ENCODE data around the gene PDZD8. TPM values are rescaled to one million over a fixed set of nuclear protein-coding genes. Genes with fewer than 3 reads are reported as not detected.

PDZD8 gene
- total and polyA plus RNA-seq, 8 donors: 4.6 to 55.9 (median 39.9) TPM

- 95 to 96% methylated on average over 3 of the region's 3 CpGs for WGBS, 2 donors
- no peak for TF ChIP-seq CTCF (IDR thresholded peaks at IDR 0.05)
- intact Hi-C loops (cut with DNase I): no loop called here
- Histone ChIP-seq H3K4me3 (no peak overlapping the region), H3K27ac (no peak overlapping the region), H3K27me3 (no peaks in the 10 kb centered on the region), H3K36me3 (no peaks in the 10 kb centered on the region), H3K9me3 (no peaks in the 10 kb centered on the region), H3K4me1 (no peaks in the 10 kb centered on the region)
- no peak for DNase-seq
- ATAC-seq: no peak
- FAIRE-seq: no peak
Observed at GRCh38 chr10:117398029-117398428, 22.8 kb upstream of the PDZD8 start.

DNA sequence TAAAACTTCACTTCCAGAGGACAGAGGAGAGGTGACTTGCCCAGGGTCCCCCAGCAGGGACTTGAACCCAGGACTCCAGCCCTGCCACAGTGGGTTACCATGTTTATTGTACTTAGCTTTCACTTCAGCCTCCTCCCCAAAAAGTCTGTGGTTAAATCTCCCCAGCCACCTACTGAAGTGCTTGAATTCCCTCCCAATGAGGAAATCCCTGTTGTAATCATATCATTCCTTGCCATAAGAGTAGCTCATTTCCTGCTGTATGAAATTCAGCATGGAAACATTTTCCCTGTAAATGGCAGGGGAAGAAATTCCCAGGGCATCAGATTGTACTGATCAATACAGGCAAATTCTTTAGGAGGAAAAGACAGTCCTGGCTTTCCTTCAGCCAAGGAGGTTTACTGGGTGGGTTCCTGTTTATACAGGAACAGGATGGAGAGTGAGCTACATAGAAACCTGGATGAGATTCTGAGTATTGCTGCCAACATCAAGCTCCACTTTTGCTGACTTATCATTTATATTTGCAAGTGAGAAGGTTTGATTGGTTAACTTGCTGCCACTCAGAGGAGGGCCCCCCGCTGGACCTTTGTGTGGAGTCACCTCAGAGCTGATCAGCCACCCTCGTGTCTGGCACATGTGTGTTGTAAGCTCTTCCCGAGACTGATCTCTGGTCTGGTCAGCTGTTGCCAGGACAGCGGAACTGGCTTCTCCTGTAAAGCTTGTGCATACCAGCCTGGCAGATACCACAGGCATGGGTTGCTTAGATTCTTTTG is 16.4 kb upstream of the PDZD8 start:
- intact Hi-C loops (cut with DNase I): no loop called here
- Histone ChIP-seq H3K27ac (peak overlapping the region in 1 of 4 donors; percentile 3), H3K4me1 (no peaks in the 10 kb centered on the region), H3K27me3 (no peaks in the 10 kb centered on the region), H3K9me3 (no peaks in the 10 kb centered on the region), H3K36me3 (no peaks in the 10 kb centered on the region), H3K4me3 (no peak overlapping the region)
- no peak for TF ChIP-seq CTCF (IDR thresholded peaks at IDR 0.05)
- no peak for FAIRE-seq
- peak in 3 of 4 donors; percentile 57 to 85 (median 72) for ATAC-seq
- 43 to 53% methylated on average over 4 of the region's 4 CpGs for WGBS, 2 donors
- DNase-seq: peak in 2 of 6 donors; percentile 17 to 25

DNA sequence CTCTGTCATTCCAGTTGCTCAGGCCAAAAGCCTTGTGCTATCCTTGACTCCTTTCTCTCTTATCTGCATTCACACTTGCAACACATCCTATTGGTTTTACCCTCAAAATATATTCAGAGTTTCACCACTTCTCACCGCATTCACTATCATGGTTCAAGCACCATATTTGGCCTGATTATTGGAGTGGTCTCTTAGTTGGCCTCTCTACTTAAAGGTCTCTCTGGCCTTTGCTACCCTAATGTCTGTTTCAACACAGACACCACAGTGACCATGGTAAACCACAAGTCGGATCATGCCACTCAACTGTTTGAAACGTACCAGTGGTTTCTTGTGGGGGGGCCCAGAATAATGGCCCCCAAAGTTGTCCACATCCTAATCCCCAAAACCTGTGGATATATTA is 15.2 kb upstream of the PDZD8 start:
- TF ChIP-seq CTCF (IDR thresholded peaks at IDR 0.05): no peak
- WGBS, 2 donors: 75 to 86% methylated on average over 3 of the region's 3 CpGs
- no peak for FAIRE-seq
- no peak for DNase-seq
- no peak for ATAC-seq
- intact Hi-C loops (cut with DNase I): no loop called here
- H3K4me3 ChIP-seq: no peak overlapping the region
- H3K27ac ChIP-seq: no peak overlapping the region
- no peaks in the 10 kb centered on the region for H3K9me3 ChIP-seq
- no peaks in the 10 kb centered on the region for H3K4me1 ChIP-seq
- no peaks in the 10 kb centered on the region for H3K27me3 ChIP-seq
- no peaks in the 10 kb centered on the region for H3K36me3 ChIP-seq

GRCh38 chr10:117386805-117387204 is 11.6 kb upstream of the PDZD8 start:
- no peaks in the 10 kb centered on the region for H3K4me1 ChIP-seq
- H3K27me3 ChIP-seq: no peaks in the 10 kb centered on the region
- intact Hi-C loops (cut with DNase I): no loop called here
- no peaks in the 10 kb centered on the region for H3K9me3 ChIP-seq
- 68 to 79% methylated on average over 2 of the region's 2 CpGs for WGBS, 2 donors
- DNase-seq (no peak), FAIRE-seq (no peak), ATAC-seq (no peak)
- no peak overlapping the region for H3K4me3 ChIP-seq
- H3K36me3 ChIP-seq: no peaks in the 10 kb centered on the region
- no peak overlapping the region for H3K27ac ChIP-seq
- no peak for TF ChIP-seq CTCF (IDR thresholded peaks at IDR 0.05)

DNA sequence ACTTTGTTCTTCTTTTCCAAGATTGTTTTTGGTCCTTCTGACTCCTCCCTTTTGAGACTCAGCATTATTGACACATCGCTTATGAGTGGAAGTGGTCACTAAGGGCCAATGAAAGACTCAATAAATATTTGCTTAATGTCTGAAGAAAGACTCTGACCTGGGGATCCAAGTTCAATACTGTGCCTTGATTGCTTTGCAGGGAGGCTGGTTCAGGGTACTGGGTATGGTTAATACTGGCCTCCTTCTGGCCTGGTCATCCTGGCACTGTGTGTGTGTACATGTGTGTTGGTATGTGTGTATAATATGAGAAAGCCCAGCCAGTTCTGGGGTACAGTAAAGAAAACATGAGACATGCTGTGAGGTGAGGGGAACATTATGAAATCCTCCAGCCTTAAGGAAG is 7.6 kb upstream of the PDZD8 start:
- no peak overlapping the region for H3K27ac ChIP-seq
- no peak overlapping the region for H3K4me3 ChIP-seq
- no peak for TF ChIP-seq CTCF (IDR thresholded peaks at IDR 0.05)
- H3K4me1 ChIP-seq: no peaks in the 10 kb centered on the region
- ATAC-seq: no peak
- H3K9me3 ChIP-seq: no peaks in the 10 kb centered on the region
- H3K27me3 ChIP-seq: no peaks in the 10 kb centered on the region
- no peak for FAIRE-seq
- intact Hi-C loops (cut with DNase I): no loop called here
- no peak for DNase-seq
- 45 to 100% methylated on average over 1 of the region's 1 CpG for WGBS, 2 donors
- no peaks in the 10 kb centered on the region for H3K36me3 ChIP-seq

All from pancreas (tissue), 10 donors.